SK-N-SH treated with all-trans-retinoic acid at 6 μM for 48 hours (cell line): ENCODE measurements around the gene TTC7B.

ENCODE experiments used
- OSR1 ChIP-seq: fragments of 250-450 bp; sonication (Bioruptor Pico); IDR thresholded peaks from 2 replicates; pipeline ENCODE4 v1.8.0; 2022; ENCODE audit warnings: moderate library complexity, mild to moderate bottlenecking, inconsistent platforms
- PPARA ChIP-seq: fragments of 250-450 bp; sonication (Bioruptor Pico); IDR thresholded peaks from 2 replicates; pipeline ENCODE4 v1.5.0; 2020; ENCODE audit warnings: mild to moderate bottlenecking, borderline replicate concordance
- RARB ChIP-seq: fragments of 250-450 bp; sonication (Bioruptor Pico); IDR thresholded peaks from 2 replicates; pipeline ENCODE4 v1.8.0; 2021; ENCODE audit warnings: mild to moderate bottlenecking, moderate library complexity
- ZC3H10 ChIP-seq: fragments of 250-450 bp; sonication (Bioruptor Pico); IDR thresholded peaks from 2 replicates; pipeline ENCODE4 v1.5.1; 2021; ENCODE audit warnings: mild to moderate bottlenecking, moderate library complexity
- ZNF565 ChIP-seq: fragments of 450-650 bp; formaldehyde crosslinking; conservative IDR thresholded peaks from 2 replicates; pipeline ENCODE4 v1.5.0; 2020; ENCODE audit warnings: low read depth, mild to moderate bottlenecking, moderate library complexity

DNA sequence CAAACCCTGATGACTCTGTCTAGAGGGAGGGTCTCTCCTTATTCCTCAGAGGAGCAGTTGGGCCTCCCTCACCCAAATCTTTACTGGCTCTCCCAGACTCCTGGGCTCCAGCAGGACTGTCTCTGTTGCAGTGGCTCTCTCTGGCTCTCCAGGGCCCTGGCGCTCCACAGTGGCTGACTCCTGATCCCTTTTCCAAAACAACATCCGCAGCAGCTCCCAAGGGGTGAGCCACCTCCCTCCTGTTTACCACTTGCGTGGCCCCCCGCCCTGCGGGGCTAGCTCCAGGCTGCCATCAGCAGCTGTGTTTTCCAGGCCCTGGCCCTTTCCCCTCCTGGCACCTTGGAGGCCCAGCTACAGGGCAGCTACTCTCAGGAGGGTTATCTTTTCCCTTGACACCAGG, 295.9 kb downstream of the TTC7B start:
- TF ChIP-seq RARB (CRISPR knock-in tag) (no peak), PPARA (CRISPR knock-in tag) (no peak), OSR1 (CRISPR knock-in tag) (no peak), ZNF565 (no peak), ZC3H10 (no peak)
